ENCODE measurements around the gene HTT.

The HTT gene

GRCh38 chr4:3212391-3213105 is 138.1 kb downstream of the HTT start:
- no peaks in the 10 kb centered on the region for H3K9me3 ChIP-seq (ENCODE audit: control insufficient read depth, insufficient read depth, low read length)
- peaks cover 54% of the 10 kb centered on the region for H3K36me3 ChIP-seq (ENCODE audit: control insufficient read depth, insufficient read depth, low read length)
- H3K9ac ChIP-seq (ENCODE audit: low read depth, low read length), result no peak overlapping the region
- H3K27me3 ChIP-seq (ENCODE audit: control insufficient read depth, insufficient read depth, low read length), result no peaks in the 10 kb centered on the region
- H3K4me3 ChIP-seq (ENCODE audit: low read depth, low read length), result no peak overlapping the region
- no peaks in the 10 kb centered on the region for H3K4me1 ChIP-seq (ENCODE audit: control insufficient read depth, insufficient read depth, low read length)

DNA sequence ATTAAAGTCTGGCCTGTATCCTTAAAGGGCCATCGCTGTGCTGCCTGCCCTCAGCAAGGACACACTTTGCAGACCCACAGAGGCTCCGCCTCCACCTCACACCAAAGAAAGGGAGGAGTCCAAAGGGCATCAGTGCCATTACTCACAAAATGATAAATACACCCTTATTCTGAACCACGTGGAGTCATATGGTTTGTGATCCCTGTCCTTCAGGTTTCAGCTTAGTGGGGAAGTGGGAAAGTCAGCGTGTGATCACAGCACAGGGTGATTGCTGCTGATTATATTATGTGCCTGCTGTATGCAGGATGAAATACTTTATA is 138.6 kb downstream of the HTT start:
- H3K9ac ChIP-seq (ENCODE audit: low read depth, low read length), result no peak overlapping the region
- peaks cover 59% of the 10 kb centered on the region for H3K36me3 ChIP-seq (ENCODE audit: control insufficient read depth, insufficient read depth, low read length)
- no peak overlapping the region for H3K4me3 ChIP-seq (ENCODE audit: low read depth, low read length)
- no peaks in the 10 kb centered on the region for H3K4me1 ChIP-seq (ENCODE audit: control insufficient read depth, insufficient read depth, low read length)
- H3K27me3 ChIP-seq (ENCODE audit: control insufficient read depth, insufficient read depth, low read length), result no peaks in the 10 kb centered on the region
- no peaks in the 10 kb centered on the region for H3K9me3 ChIP-seq (ENCODE audit: control insufficient read depth, insufficient read depth, low read length)

GRCh38 chr4:3213661-3214250 is 139.3 kb downstream of the HTT start:
- no peaks in the 10 kb centered on the region for H3K9me3 ChIP-seq (ENCODE audit: control insufficient read depth, insufficient read depth, low read length)
- no peak overlapping the region for H3K4me3 ChIP-seq (ENCODE audit: low read depth, low read length)
- no peak overlapping the region for H3K9ac ChIP-seq (ENCODE audit: low read depth, low read length)
- H3K36me3 ChIP-seq (ENCODE audit: control insufficient read depth, insufficient read depth, low read length), result peaks cover 57% of the 10 kb centered on the region
- H3K4me1 ChIP-seq (ENCODE audit: control insufficient read depth, insufficient read depth, low read length), result no peaks in the 10 kb centered on the region
- H3K27me3 ChIP-seq (ENCODE audit: control insufficient read depth, insufficient read depth, low read length), result no peaks in the 10 kb centered on the region

DNA sequence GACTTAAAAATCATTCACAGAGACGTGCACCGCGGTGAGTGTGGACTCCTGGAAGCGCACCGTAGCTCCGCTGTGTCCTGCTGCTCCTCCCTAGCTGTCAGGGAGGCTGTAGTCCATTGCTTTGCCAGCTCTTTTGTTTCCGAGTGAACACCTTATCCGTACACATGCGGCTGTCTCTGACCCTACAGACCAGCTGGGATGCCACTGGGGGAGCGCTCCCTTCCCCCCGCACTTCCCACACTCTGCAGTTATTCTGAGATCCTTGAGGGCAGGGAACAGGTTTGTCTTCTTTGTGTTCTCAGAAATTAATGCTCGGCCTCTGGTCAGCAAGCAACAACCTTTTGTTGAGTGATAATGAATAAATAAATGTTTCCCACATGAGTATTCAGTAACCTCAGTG is 140.8 kb downstream of the HTT start:
- no peak overlapping the region for H3K4me3 ChIP-seq (ENCODE audit: low read depth, low read length)
- H3K36me3 ChIP-seq (ENCODE audit: control insufficient read depth, insufficient read depth, low read length), result peaks cover 57% of the 10 kb centered on the region
- no peak overlapping the region for H3K9ac ChIP-seq (ENCODE audit: low read depth, low read length)
- H3K4me1 ChIP-seq (ENCODE audit: control insufficient read depth, insufficient read depth, low read length), result no peaks in the 10 kb centered on the region
- no peaks in the 10 kb centered on the region for H3K27me3 ChIP-seq (ENCODE audit: control insufficient read depth, insufficient read depth, low read length)
- H3K9me3 ChIP-seq (ENCODE audit: control insufficient read depth, insufficient read depth, low read length), result no peaks in the 10 kb centered on the region

GRCh38 chr4:3215733-3216132 is 141.3 kb downstream of the HTT start:
- Histone ChIP-seq H3K9ac (ENCODE audit: low read depth, low read length) (no peak overlapping the region), H3K27me3 (ENCODE audit: control insufficient read depth, insufficient read depth, low read length) (no peaks in the 10 kb centered on the region), H3K36me3 (ENCODE audit: control insufficient read depth, insufficient read depth, low read length) (peaks cover 62% of the 10 kb centered on the region), H3K4me1 (ENCODE audit: control insufficient read depth, insufficient read depth, low read length) (no peaks in the 10 kb centered on the region), H3K9me3 (ENCODE audit: control insufficient read depth, insufficient read depth, low read length) (no peaks in the 10 kb centered on the region), H3K4me3 (ENCODE audit: low read depth, low read length) (no peak overlapping the region)

- no peak overlapping the region for H3K9ac ChIP-seq (ENCODE audit: low read depth, low read length)
- no peaks in the 10 kb centered on the region for H3K27me3 ChIP-seq (ENCODE audit: control insufficient read depth, insufficient read depth, low read length)
- no peaks in the 10 kb centered on the region for H3K9me3 ChIP-seq (ENCODE audit: control insufficient read depth, insufficient read depth, low read length)
- H3K4me3 ChIP-seq (ENCODE audit: low read depth, low read length), result no peak overlapping the region
- H3K4me1 ChIP-seq (ENCODE audit: control insufficient read depth, insufficient read depth, low read length), result no peaks in the 10 kb centered on the region
- peaks cover 65% of the 10 kb centered on the region for H3K36me3 ChIP-seq (ENCODE audit: control insufficient read depth, insufficient read depth, low read length)
These were observed 142.8 kb downstream of the HTT start for GRCh38 chr4:3217266-3217665.

- Histone ChIP-seq H3K4me1 (ENCODE audit: control insufficient read depth, insufficient read depth, low read length) (no peaks in the 10 kb centered on the region), H3K27me3 (ENCODE audit: control insufficient read depth, insufficient read depth, low read length) (no peaks in the 10 kb centered on the region), H3K9ac (ENCODE audit: low read depth, low read length) (no peak overlapping the region), H3K9me3 (ENCODE audit: control insufficient read depth, insufficient read depth, low read length) (no peaks in the 10 kb centered on the region), H3K4me3 (ENCODE audit: low read depth, low read length) (no peak overlapping the region), H3K36me3 (ENCODE audit: control insufficient read depth, insufficient read depth, low read length) (peaks cover 60% of the 10 kb centered on the region)
These were observed 143.3 kb downstream of the HTT start for GRCh38 chr4:3217771-3218170.

DNA sequence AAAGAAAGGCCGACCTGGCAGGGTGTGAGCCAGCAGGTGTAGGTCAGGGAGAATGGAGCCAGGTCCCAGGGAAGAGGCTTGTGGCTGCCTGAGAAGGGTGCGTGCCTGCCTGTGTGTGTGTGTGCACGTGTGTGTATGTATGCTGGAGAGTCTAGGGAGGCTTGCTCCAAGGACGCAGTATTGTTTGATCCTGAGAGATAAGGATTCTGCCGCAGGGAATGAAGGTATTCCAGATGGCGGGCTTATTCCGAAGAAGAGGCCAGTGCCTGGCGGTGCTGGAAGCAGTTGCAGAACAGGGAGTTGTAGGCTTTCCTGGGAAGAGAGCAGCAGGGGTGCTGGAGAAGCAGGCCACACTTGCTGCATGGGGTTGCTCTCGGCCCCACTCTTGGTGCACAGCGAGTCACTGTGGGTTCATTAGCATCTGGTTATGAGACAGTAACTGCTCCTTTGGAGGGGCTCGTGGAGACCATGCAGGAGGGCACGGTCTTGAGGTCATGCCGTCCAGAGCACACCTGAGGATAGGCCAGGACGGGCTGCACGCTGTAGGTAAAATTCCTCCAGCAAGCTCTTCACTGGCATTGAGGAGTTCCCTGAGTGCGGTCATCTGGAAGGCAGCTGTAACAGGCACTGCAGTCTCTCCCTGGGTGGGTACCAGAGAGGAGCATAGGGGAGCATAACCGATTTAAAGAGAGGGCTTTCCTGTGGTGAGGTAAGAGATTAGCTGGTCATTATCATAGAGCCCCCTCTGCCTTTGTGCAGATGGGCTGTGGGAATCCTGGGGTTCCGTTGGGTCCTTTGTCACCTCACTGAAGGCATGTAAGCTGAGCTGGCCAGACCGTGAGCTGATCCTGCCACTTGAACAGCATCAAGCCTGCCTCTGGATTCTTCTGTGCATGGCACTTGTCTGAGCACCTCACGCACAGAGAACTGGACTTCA is 144.6 kb downstream of the HTT start:
- Histone ChIP-seq H3K36me3 (ENCODE audit: control insufficient read depth, insufficient read depth, low read length) (peaks cover 55% of the 10 kb centered on the region), H3K9me3 (ENCODE audit: control insufficient read depth, insufficient read depth, low read length) (no peaks in the 10 kb centered on the region), H3K9ac (ENCODE audit: low read depth, low read length) (no peak overlapping the region), H3K27me3 (ENCODE audit: control insufficient read depth, insufficient read depth, low read length) (no peaks in the 10 kb centered on the region), H3K4me1 (ENCODE audit: control insufficient read depth, insufficient read depth, low read length) (no peaks in the 10 kb centered on the region), H3K4me3 (ENCODE audit: low read depth, low read length) (no peak overlapping the region)

DNA sequence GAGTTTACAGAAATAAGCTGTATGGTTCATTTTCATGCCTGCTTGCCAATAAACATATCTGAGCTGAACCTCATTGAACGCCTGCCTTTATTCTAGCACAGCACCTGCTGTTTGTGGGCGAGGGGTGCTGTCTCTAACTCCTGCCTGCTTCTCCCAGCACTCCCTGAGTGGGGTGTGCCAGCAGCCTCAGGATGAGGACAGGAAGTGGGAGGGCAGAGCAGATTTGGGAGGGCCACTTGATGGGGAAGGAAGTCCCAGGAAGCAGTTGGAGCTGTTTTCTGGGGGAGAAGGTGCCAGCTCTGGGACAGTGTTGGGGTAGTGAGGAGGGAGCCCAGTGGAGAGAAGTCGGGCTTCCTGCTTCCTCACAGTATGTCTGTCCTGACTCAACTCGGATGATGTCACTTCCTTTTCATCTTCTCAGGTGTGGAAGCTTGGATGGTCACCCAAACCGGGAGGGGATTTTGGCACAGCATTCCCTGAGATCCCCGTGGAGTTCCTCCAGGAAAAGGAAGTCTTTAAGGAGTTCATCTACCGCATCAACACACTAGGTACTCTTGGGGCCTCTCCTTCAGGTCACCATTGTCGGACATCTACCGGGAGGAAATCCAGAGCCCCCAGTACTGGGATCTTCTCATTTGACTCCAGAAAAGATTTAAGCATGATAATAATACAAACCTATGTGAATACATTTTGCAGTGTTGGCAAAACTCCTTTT is 145.4 kb downstream of the HTT start:
- Histone ChIP-seq H3K4me1 (ENCODE audit: control insufficient read depth, insufficient read depth, low read length) (no peaks in the 10 kb centered on the region), H3K27me3 (ENCODE audit: control insufficient read depth, insufficient read depth, low read length) (no peaks in the 10 kb centered on the region), H3K36me3 (ENCODE audit: control insufficient read depth, insufficient read depth, low read length) (peaks cover 58% of the 10 kb centered on the region)

DNA sequence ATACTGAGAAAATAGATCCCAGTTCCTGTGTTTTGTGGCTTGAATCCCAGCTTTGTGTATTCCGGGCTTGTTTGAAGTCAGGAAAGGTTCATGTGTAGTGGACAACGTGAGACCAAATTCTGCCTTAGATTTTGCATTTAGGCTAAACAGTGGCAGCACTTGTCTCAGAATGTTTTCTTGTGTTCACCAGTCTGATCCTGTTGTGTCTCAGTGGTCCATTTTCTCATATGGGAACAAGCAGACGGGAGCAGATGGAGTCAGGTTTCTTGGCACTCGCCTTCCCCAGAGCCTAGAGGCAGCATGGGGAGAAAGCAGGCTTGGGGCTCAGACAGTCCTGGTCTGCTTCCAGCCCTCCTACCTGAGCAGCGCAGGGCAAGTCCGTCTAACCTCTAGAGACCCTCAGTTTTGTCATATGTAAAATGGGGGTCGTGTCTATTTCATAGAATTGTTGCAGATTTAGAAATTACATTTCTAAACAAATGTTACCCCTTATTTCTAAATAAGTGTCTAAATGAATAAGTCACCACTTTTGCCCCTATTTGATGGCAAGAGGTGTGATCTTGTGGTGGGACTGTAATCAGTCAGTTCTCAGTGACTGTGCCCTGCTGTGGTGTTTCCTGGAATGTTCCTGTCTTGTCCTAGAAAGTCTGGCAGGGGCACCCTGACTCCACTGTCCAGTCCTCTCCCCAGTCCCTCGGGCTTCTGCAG is 146.1 kb downstream of the HTT start:
- Histone ChIP-seq H3K27me3 (ENCODE audit: control insufficient read depth, insufficient read depth, low read length) (no peaks in the 10 kb centered on the region), H3K9ac (ENCODE audit: low read depth, low read length) (no peak overlapping the region), H3K36me3 (ENCODE audit: control insufficient read depth, insufficient read depth, low read length) (peaks cover 59% of the 10 kb centered on the region), H3K9me3 (ENCODE audit: control insufficient read depth, insufficient read depth, low read length) (no peaks in the 10 kb centered on the region), H3K4me1 (ENCODE audit: control insufficient read depth, insufficient read depth, low read length) (no peaks in the 10 kb centered on the region), H3K4me3 (ENCODE audit: low read depth, low read length) (no peak overlapping the region)

More for the DNA sequence above, 145.4 kb downstream of the HTT start:
- Histone ChIP-seq H3K4me3 (ENCODE audit: low read depth, low read length) (no peak overlapping the region), H3K9me3 (ENCODE audit: control insufficient read depth, insufficient read depth, low read length) (no peaks in the 10 kb centered on the region), H3K9ac (ENCODE audit: low read depth, low read length) (no peak overlapping the region)

- H3K27me3 ChIP-seq (ENCODE audit: control insufficient read depth, insufficient read depth, low read length), result no peaks in the 10 kb centered on the region
- H3K36me3 ChIP-seq (ENCODE audit: control insufficient read depth, insufficient read depth, low read length), result peaks cover 59% of the 10 kb centered on the region
- no peak overlapping the region for H3K9ac ChIP-seq (ENCODE audit: low read depth, low read length)
- H3K9me3 ChIP-seq (ENCODE audit: control insufficient read depth, insufficient read depth, low read length), result no peaks in the 10 kb centered on the region
- no peaks in the 10 kb centered on the region for H3K4me1 ChIP-seq (ENCODE audit: control insufficient read depth, insufficient read depth, low read length)
- H3K4me3 ChIP-seq (ENCODE audit: low read depth, low read length), result no peak overlapping the region
These were observed 146.7 kb downstream of the HTT start for GRCh38 chr4:3221184-3221494.
